Spleen (tissue), 11 donors: Measurements from ENCODE around the gene PLXNC1. TPM values are rescaled to one million over a fixed set of nuclear protein-coding genes. Genes with fewer than 3 reads are reported as not detected.

Source experiments
- DNase-seq: peaks from one replicate; pipeline ENCODE4 v3.0.0-alpha.2; 2020
- H3K27ac ChIP-seq, 8 donors: fragments of 200-600 bp; sonication (generic) in 7 of 8; 1 replicate in 4 of 8; 2 replicates in 4 of 8; pipeline versions ENCODE4 v1.5.0 to v1.8.0; 2016 to 2021; ENCODE audit warnings: inconsistent platforms in 4 of 8, mild to moderate bottlenecking in 4 of 8, moderate library complexity in 1 of 8
- H3K27me3 ChIP-seq, 7 donors: fragments of 200-600 bp; sonication (generic) in 6 of 7; replicated peaks in 1 of 7; 1 replicate in 4 of 7; 2 replicates in 3 of 7; pipeline versions ENCODE4 v1.5.0 to v1.8.0; 2016 to 2021; ENCODE audit warnings: inconsistent platforms in 3 of 7, mild to moderate bottlenecking in 1 of 7
- H3K36me3 ChIP-seq, 6 donors: fragments of 200-600 bp; sonication (generic) in 5 of 6; 1 replicate in 4 of 6; 2 replicates in 2 of 6; pipeline versions ENCODE4 v1.5.0 to v1.8.0; 2016 to 2021; ENCODE audit warnings: inconsistent platforms in 2 of 6
- H3K4me1 ChIP-seq, 6 donors: fragments of 200-600 bp; sonication (generic) in 5 of 6; 1 replicate in 3 of 6; 2 replicates in 3 of 6; pipeline versions ENCODE4 v1.5.0 to v1.8.0; 2016 to 2021; ENCODE audit warnings: inconsistent platforms in 3 of 6
- H3K4me3 ChIP-seq, 8 donors: fragments of 200-600 bp; sonication (generic) in 7 of 8; 1 replicate in 4 of 8; 2 replicates in 4 of 8; pipeline versions ENCODE4 v1.5.0 to v1.8.0; 2016 to 2021; ENCODE audit warnings: inconsistent platforms in 4 of 8, mild to moderate bottlenecking in 4 of 8, moderate library complexity in 2 of 8
- H3K9me3 ChIP-seq, 8 donors: fragments of 200-600 bp; sonication (generic) in 7 of 8; 1 replicate in 4 of 8; 2 replicates in 4 of 8; pipeline versions ENCODE4 v1.5.0 to v1.8.0; 2016 to 2021; ENCODE audit warnings: inconsistent platforms in 4 of 8
- POLR2A ChIP-seq, 3 donors: fragments of 450-650 bp; IDR thresholded peaks; one replicate each; pipeline ENCODE4 v1.5.1; 2017; ENCODE audit warnings: antibody characterized with exemption in 3 of 3, mild to moderate bottlenecking in 1 of 3
- POLR2AphosphoS5 ChIP-seq, 3 donors: sonication (generic); formaldehyde crosslinking; IDR thresholded peaks; one replicate each; pipeline ENCODE4 v1.5.1; 2017; ENCODE audit warnings: antibody characterized with exemption in 3 of 3
- WGBS, 5 donors: extraction: QIAGEN DNeasy Blood & Tissue Kit in 3 of 5; methylation state at CpG; one replicate each; pipeline versions ENCODE4 v1.1.5 to v1.1.7; 2013 to 2018; 5-methylcytosine and 5-hydroxymethylcytosine counted together
- intact Hi-C: fragments of 100-400 bp; cut with DNase I; formaldehyde crosslinking; loops from one replicate; pipeline ENCODE4 v1.15.0; 2023; ENCODE audit warnings: low total_unique reads
- polyA plus RNA-seq, 3 donors: library from polyadenylated mRNA; stranded (reverse); fragments of 200-250 nt; gene quantifications; one replicate each; pipeline ENCODE4 v1.2.1, GENCODE V29; 2013
- total RNA-seq, 7 donors: library from RNA; depleted of rRNA in 3 of 7; stranded (reverse); fragments of >200 nt in 3 of 7; fragmentation: NEBNext Ultra II Directional in 4 of 7; extraction: Animal tissue kit (Norgen Biotek cat#: 25700) in 4 of 7; gene quantifications; one replicate each; pipeline versions ENCODE4 v1.1.0 to v1.2.1, GENCODE V29; 2016 to 2021
- TF ChIP-seq, protein P1 (sequence below), 11 experiments: fragments of 200-600 bp in 7 of 11; fragments of 450-650 bp in 4 of 11; sonication (generic) in 4 of 11; IDR thresholded peaks in 8 of 11; conservative IDR thresholded peaks in 3 of 11; 1 replicate in 7 of 11; 2 replicates in 4 of 11; pipeline versions ENCODE4 v1.4.0 to v1.8.0; 2016 to 2021; ENCODE audit warnings: antibody characterized with exemption in 11 of 11, inconsistent platforms in 4 of 11, mild to moderate bottlenecking in 1 of 11
- donor health status: healthy with polysubstance abuse.
- donor health status: DM: no; HTN: no; CAD: no; lungs with moderate emphysema.
- donor health status: DM: no; HTN: no; CAD: no.
- donor health status: Bipolar disorder and iron deficiency.
- donor health status: healthy.
- donor health status: DM: no; HTN: no; CAD: no.
- donor health status: DM: yes; HTN: yes; CAD: no.

The PLXNC1 gene
- total and polyA plus RNA-seq, 10 donors: 6.8 to 138 (median 69.7) TPM

DNA sequence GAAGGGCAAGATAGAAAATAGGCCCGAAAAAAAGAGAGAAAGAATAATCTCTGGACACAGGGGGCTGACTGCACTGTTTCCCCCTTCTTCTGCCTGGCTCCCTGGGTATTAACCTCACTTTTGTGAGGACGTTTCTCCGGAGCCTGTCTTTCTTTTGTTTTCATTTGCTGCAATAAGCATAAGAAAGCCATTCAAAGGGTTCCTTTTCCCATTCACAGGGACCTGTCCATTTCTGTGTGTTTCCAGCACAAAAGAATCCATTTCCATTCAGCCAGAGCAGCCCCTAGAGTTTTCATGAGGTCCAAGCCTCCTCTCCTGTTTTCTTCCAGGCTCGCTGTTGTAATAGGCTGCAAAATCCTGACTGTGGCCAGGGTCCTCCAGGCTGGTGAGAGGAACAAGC lies 16.8 kb downstream of the PLXNC1 start:
- no peak for DNase-seq
- no peaks in the 10 kb centered on the region for H3K9me3 ChIP-seq
- TF ChIP-seq, protein P1, sequence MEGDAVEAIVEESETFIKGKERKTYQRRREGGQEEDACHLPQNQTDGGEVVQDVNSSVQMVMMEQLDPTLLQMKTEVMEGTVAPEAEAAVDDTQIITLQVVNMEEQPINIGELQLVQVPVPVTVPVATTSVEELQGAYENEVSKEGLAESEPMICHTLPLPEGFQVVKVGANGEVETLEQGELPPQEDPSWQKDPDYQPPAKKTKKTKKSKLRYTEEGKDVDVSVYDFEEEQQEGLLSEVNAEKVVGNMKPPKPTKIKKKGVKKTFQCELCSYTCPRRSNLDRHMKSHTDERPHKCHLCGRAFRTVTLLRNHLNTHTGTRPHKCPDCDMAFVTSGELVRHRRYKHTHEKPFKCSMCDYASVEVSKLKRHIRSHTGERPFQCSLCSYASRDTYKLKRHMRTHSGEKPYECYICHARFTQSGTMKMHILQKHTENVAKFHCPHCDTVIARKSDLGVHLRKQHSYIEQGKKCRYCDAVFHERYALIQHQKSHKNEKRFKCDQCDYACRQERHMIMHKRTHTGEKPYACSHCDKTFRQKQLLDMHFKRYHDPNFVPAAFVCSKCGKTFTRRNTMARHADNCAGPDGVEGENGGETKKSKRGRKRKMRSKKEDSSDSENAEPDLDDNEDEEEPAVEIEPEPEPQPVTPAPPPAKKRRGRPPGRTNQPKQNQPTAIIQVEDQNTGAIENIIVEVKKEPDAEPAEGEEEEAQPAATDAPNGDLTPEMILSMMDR (IDR thresholded peaks at IDR 0.05 in 8 of 11, conservative IDR thresholded peaks at IDR 0.05 in 3 of 11): no peak
- TF ChIP-seq POLR2AphosphoS5 (IDR thresholded peaks at IDR 0.05) (no peak), POLR2A (IDR thresholded peaks at IDR 0.05) (no peak)
- peaks cover 0 to 16% (median 7%) of the 10 kb centered on the region in 6 donors for H3K36me3 ChIP-seq
- H3K27me3 ChIP-seq: no peaks in the 10 kb centered on the region
- WGBS, 5 donors: 68 to 87% (median 79%) methylated on average over 4 of the region's 4 CpGs
- intact Hi-C loops: no loop called here
- H3K4me1 ChIP-seq: peaks cover 0 to 27% (median 3%) of the 10 kb centered on the region in 6 donors
- H3K4me3 ChIP-seq: no peak overlapping the region
- H3K27ac ChIP-seq: peak overlapping the region in 1 of 8 donors; percentile 21

DNA sequence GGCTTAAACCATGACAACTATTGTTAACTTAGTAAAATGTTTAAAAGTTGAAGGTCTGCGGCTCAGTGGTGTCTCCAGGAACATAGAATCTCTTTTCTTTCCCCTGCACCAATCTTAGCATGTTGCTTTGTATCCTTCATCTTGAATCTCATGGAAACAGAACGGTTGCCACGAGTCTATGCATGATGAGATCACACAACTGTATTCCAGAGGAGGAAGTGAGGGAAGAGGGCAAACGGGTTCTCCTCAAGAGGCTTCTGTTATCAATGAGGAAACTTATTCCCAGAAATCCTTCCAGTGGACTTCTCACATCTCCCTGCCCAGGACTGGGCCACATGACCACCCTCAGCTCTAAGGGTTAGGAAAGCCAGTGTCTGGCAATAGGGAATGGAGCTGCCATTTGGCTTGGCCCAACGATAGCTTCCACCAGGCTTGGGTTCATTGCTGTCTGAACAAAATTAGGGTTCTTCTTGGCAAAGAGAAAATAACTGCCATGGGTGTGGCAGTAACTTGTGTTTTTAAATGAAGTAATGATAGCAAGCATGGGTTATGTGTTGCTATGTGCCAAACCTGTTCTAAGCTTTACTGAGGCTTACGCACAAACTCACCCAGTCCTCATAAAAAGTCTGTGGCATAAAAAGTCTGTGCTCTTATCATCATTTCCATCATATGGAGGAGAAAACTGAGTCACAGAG lies 17.4 kb downstream of the PLXNC1 start:
- Histone ChIP-seq H3K27ac (peak overlapping the region in 2 of 8 donors; percentile 8 to 21), H3K9me3 (no peaks in the 10 kb centered on the region), H3K27me3 (no peaks in the 10 kb centered on the region), H3K4me1 (peaks cover 0 to 30% (median 4%) of the 10 kb centered on the region in 6 donors), H3K36me3 (peaks cover 0 to 23% (median 9%) of the 10 kb centered on the region in 6 donors), H3K4me3 (no peak overlapping the region)
- no peak for DNase-seq
- TF ChIP-seq POLR2A (IDR thresholded peaks at IDR 0.05): no peak
- TF ChIP-seq, protein P1 (IDR thresholded peaks at IDR 0.05 in 8 of 11, conservative IDR thresholded peaks at IDR 0.05 in 3 of 11): no peak
- no peak for TF ChIP-seq POLR2AphosphoS5 (IDR thresholded peaks at IDR 0.05)
- intact Hi-C loops: no loop called here
- WGBS, 5 donors: 69 to 84% (median 74%) methylated on average over 6 of the region's 6 CpGs

DNA sequence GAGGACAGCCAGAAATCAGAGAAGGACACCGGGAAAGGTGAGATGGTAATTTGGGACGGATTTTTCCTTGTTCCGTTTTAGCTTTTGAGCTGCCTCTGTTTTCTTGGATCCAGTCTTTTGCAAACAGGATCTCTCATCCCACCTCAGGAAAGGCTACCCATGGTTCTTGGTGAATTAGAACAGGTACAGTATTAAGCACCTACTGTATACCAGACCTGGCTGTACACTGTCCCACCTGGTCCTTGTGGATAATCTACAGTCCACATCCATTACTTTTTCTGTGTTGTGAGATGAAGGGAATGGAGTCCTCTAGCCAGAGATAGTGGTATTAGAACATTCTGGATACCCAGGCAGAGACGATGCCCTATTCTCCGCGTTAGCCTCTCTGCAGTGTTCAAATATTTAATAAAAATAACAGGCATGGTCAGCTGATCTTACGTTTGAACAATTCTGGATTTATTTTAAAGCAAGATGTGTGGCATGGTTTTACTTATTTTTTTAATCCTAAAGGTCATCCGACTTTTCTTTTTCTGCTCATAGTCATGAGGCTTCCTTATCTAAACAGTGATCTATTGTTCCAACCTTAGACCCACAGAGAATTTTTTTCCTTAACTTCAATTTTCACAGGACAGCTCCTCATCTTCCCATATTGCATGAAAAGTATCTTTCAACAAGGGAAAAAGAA lies 18.8 kb downstream of the PLXNC1 start:
- 89 to 93% (median 92%) methylated on average over 8 of the region's 8 CpGs for WGBS, 5 donors
- DNase-seq: no peak
- Histone ChIP-seq H3K9me3 (no peaks in the 10 kb centered on the region), H3K4me1 (peaks cover 0 to 44% (median 6%) of the 10 kb centered on the region in 6 donors), H3K27me3 (no peaks in the 10 kb centered on the region), H3K36me3 (peaks cover 0 to 36% (median 11%) of the 10 kb centered on the region in 6 donors), H3K27ac (no peak overlapping the region), H3K4me3 (no peak overlapping the region)
- intact Hi-C loops: no loop called here
- TF ChIP-seq POLR2AphosphoS5 (IDR thresholded peaks at IDR 0.05) (no peak), POLR2A (IDR thresholded peaks at IDR 0.05) (no peak)
- TF ChIP-seq, protein P1 (IDR thresholded peaks at IDR 0.05 in 8 of 11, conservative IDR thresholded peaks at IDR 0.05 in 3 of 11): no peak
